SJSA1 (cell line): ENCODE data around the gene TRAF3IP1. TPM values are rescaled to one million over a fixed set of nuclear protein-coding genes. Genes with fewer than 3 reads are reported as not detected.
A peak's percentile ranks its signal among the peaks of the same experiment; 100 is the strongest.
"Not testable (repeated sequence)": the region's sequence is repeated elsewhere in the genome, so short reads cannot be mapped to it uniquely, and the experiment has no call there.

Experiments used
- DNase-seq, 2 experiments: peaks; one replicate each; pipeline ENCODE4 v3.0.0-alpha.2; 2015 to 2020; ENCODE audit warnings: low spot score in 2 of 2, low read depth in 1 of 2
- H3K27ac ChIP-seq: fragments of 250-450 bp; sonication (Bioruptor Pico); 2 replicates; pipeline ENCODE4 v1.5.1; 2020; ENCODE audit warnings: mild to moderate bottlenecking, moderate library complexity
- H3K27me3 ChIP-seq: fragments of 250-450 bp; sonication (Bioruptor Pico); replicated peaks from 2 replicates; pipeline ENCODE4 v1.5.1; 2020; ENCODE audit warnings: mild to moderate bottlenecking, moderate library complexity
- H3K36me3 ChIP-seq: fragments of 250-450 bp; sonication (Bioruptor Pico); 2 replicates; pipeline ENCODE4 v1.5.1; 2020; ENCODE audit warnings: mild to moderate bottlenecking
- H3K4me1 ChIP-seq: fragments of 250-450 bp; sonication (Bioruptor Pico); replicated peaks from 2 replicates; pipeline ENCODE4 v1.6.1; 2021; ENCODE audit warnings: mild to moderate bottlenecking
- H3K4me3 ChIP-seq: fragments of 250-450 bp; sonication (Bioruptor Pico); 2 replicates; pipeline ENCODE4 v1.5.1; 2020; ENCODE audit warnings: mild to moderate bottlenecking
- H3K9me3 ChIP-seq: fragments of 250-450 bp; sonication (Bioruptor Pico); replicated peaks from 2 replicates; pipeline ENCODE4 v1.5.1; 2020; ENCODE audit warnings: mild to moderate bottlenecking
- total RNA-seq: library from RNA; depleted of rRNA; stranded (reverse); fragments of >200 nt; shearing (Covaris generic); gene quantifications from 2 replicates; pipeline ENCODE4 v1.2.3, GENCODE V29; 2014

Gene TRAF3IP1
- total RNA-seq, 1 experiment from 2014 or later = 12.7 TPM

- Histone ChIP-seq H3K27ac (no peak overlapping the region), H3K27me3 (no peaks in the 10 kb centered on the region), H3K36me3 (peaks cover 22% of the 10 kb centered on the region), H3K4me3 (no peak overlapping the region), H3K9me3 (no peaks in the 10 kb centered on the region), H3K4me1 (no peaks in the 10 kb centered on the region)
- DNase-seq = no peak
Measured at GRCh38 chr2:238350150-238350897, 30.0 kb downstream of the TRAF3IP1 start.

GRCh38 chr2:238351315-238351714, 31.0 kb downstream of the TRAF3IP1 start:
- H3K36me3 ChIP-seq = peaks cover 22% of the 10 kb centered on the region
- no peak overlapping the region for H3K4me3 ChIP-seq
- H3K27me3 ChIP-seq = no peaks in the 10 kb centered on the region
- H3K27ac ChIP-seq = no peak overlapping the region
- H3K4me1 ChIP-seq = no peaks in the 10 kb centered on the region
- no peak for DNase-seq
- H3K9me3 ChIP-seq = no peaks in the 10 kb centered on the region

- Histone ChIP-seq H3K4me1 (no peaks in the 10 kb centered on the region), H3K9me3 (no peaks in the 10 kb centered on the region), H3K27me3 (no peaks in the 10 kb centered on the region), H3K27ac (no peak overlapping the region), H3K4me3 (no peak overlapping the region), H3K36me3 (peaks cover 22% of the 10 kb centered on the region)
- DNase-seq = no peak
Measured at GRCh38 chr2:238352361-238352760, 32.0 kb downstream of the TRAF3IP1 start.

GRCh38 chr2:238358769-238359168, 38.5 kb downstream of the TRAF3IP1 start:
- Histone ChIP-seq H3K36me3 (peaks cover 16% of the 10 kb centered on the region), H3K4me1 (no peaks in the 10 kb centered on the region), H3K27ac (no peak overlapping the region), H3K27me3 (no peaks in the 10 kb centered on the region), H3K4me3 (no peak overlapping the region), H3K9me3 (no peaks in the 10 kb centered on the region)
- DNase-seq = no peak

- H3K27ac ChIP-seq = no peak overlapping the region
- H3K9me3 ChIP-seq = no peaks in the 10 kb centered on the region
- DNase-seq = no peak
- H3K4me3 ChIP-seq = no peak overlapping the region
- H3K36me3 ChIP-seq = peaks cover 16% of the 10 kb centered on the region
- H3K27me3 ChIP-seq = no peaks in the 10 kb centered on the region
- H3K4me1 ChIP-seq = no peaks in the 10 kb centered on the region
Measured at GRCh38 chr2:238359403-238359802, 39.1 kb downstream of the TRAF3IP1 start.

GRCh38 chr2:238361877-238362276, 41.6 kb downstream of the TRAF3IP1 start:
- no peaks in the 10 kb centered on the region for H3K9me3 ChIP-seq
- H3K27me3 ChIP-seq = no peaks in the 10 kb centered on the region
- no peak for DNase-seq
- peaks cover 13% of the 10 kb centered on the region for H3K36me3 ChIP-seq
- H3K4me1 ChIP-seq = no peaks in the 10 kb centered on the region
- H3K4me3 ChIP-seq = no peak overlapping the region
- H3K27ac ChIP-seq = no peak overlapping the region

- no peak for DNase-seq
- no peaks in the 10 kb centered on the region for H3K9me3 ChIP-seq
- H3K27me3 ChIP-seq = no peaks in the 10 kb centered on the region
- H3K4me3 ChIP-seq = no peak overlapping the region
- H3K27ac ChIP-seq = no peak overlapping the region
- H3K36me3 ChIP-seq = peaks cover 13% of the 10 kb centered on the region
- no peaks in the 10 kb centered on the region for H3K4me1 ChIP-seq
Measured at GRCh38 chr2:238362626-238363025, 42.3 kb downstream of the TRAF3IP1 start.

GRCh38 chr2:238369591-238370040, 49.3 kb downstream of the TRAF3IP1 start:
- no peak overlapping the region for H3K27ac ChIP-seq
- no peak overlapping the region for H3K4me3 ChIP-seq
- H3K36me3 ChIP-seq = no peaks in the 10 kb centered on the region

GRCh38 chr2:238370094-238370822, 49.9 kb downstream of the TRAF3IP1 start:
- Histone ChIP-seq H3K4me1 (no peaks in the 10 kb centered on the region), H3K27ac (no peak overlapping the region), H3K36me3 (no peaks in the 10 kb centered on the region), H3K4me3 (no peak overlapping the region), H3K27me3 (no peaks in the 10 kb centered on the region), H3K9me3 (no peaks in the 10 kb centered on the region)
- no peak for DNase-seq

More at GRCh38 chr2:238369591-238370040, 49.3 kb downstream of the TRAF3IP1 start:
- H3K4me1 ChIP-seq = no peaks in the 10 kb centered on the region
- no peaks in the 10 kb centered on the region for H3K9me3 ChIP-seq
- no peaks in the 10 kb centered on the region for H3K27me3 ChIP-seq
- no peak for DNase-seq

GRCh38 chr2:238370823-238371372, 50.6 kb downstream of the TRAF3IP1 start:
- peak; percentile 58 to 69 for DNase-seq
- H3K4me1 ChIP-seq = no peaks in the 10 kb centered on the region
- no peak overlapping the region for H3K4me3 ChIP-seq
- no peaks in the 10 kb centered on the region for H3K36me3 ChIP-seq
- H3K27me3 ChIP-seq = no peaks in the 10 kb centered on the region
- no peak overlapping the region for H3K27ac ChIP-seq
- H3K9me3 ChIP-seq = no peaks in the 10 kb centered on the region

GRCh38 chr2:238372277-238372676, 52.0 kb downstream of the TRAF3IP1 start:
- H3K4me3 ChIP-seq, H3K27me3 ChIP-seq, H3K27ac ChIP-seq, H3K36me3 ChIP-seq, H3K9me3 ChIP-seq, H3K4me1 ChIP-seq, DNase-seq: not testable (repeated sequence)

GRCh38 chr2:238376884-238377391, 56.6 kb downstream of the TRAF3IP1 start:
- Histone ChIP-seq H3K9me3 (no peaks in the 10 kb centered on the region), H3K36me3 (no peaks in the 10 kb centered on the region; the same call in 1 of the 2 replicates), H3K27ac (no peak overlapping the region), H3K4me1 (peaks cover 6% of the 10 kb centered on the region), H3K4me3 (no peak overlapping the region), H3K27me3 (no peaks in the 10 kb centered on the region)
- DNase-seq = no peak

- DNase-seq = no peak
- Histone ChIP-seq H3K4me1 (peaks cover 6% of the 10 kb centered on the region), H3K36me3 (no peaks in the 10 kb centered on the region; the same call in 1 of the 2 replicates), H3K4me3 (no peak overlapping the region), H3K27ac (no peak overlapping the region), H3K9me3 (no peaks in the 10 kb centered on the region), H3K27me3 (no peaks in the 10 kb centered on the region)
Measured at GRCh38 chr2:238378230-238379095, 58.1 kb downstream of the TRAF3IP1 start.
